ENCODE measurements around the gene TMEM225B. TPM values are rescaled to one million over a fixed set of nuclear protein-coding genes. Genes with fewer than 3 reads are reported as not detected.

The TMEM225B gene
- total RNA-seq, 2 donors from 2014 or later = 23.5 TPM; not detected in 1

GRCh38 chr7:99638731-99639130 is 40.7 kb downstream of the TMEM225B start:
- intact Hi-C loops (cut with DNase I) = no loop called here
- Histone ChIP-seq H3K4me3 (no peak overlapping the region), H3K4me1 (replicated peaks) (no peaks in the 10 kb centered on the region), H3K27me3 (replicated peaks; ENCODE audit: insufficient read depth) (no peaks in the 10 kb centered on the region), H3K27ac (no peak overlapping the region), H3K9me3 (no peaks in the 10 kb centered on the region), H3K36me3 (peaks cover 0 to under 1% of the 10 kb centered on the region in 2 donors)
- no peak for DNase-seq (ENCODE audit: low spot score)
- WGBS = 94% methylated on average over 23 of the region's 23 CpGs
- TF ChIP-seq CTCF (IDR thresholded peaks at IDR 0.05) (no peak), POLR2A (IDR thresholded peaks at IDR 0.05) (no peak), POLR2AphosphoS5 (IDR thresholded peaks at IDR 0.05) (no peak)

GRCh38 chr7:99639267-99639666 is 41.2 kb downstream of the TMEM225B start:
- no peak for DNase-seq (ENCODE audit: low spot score)
- TF ChIP-seq CTCF (IDR thresholded peaks at IDR 0.05) (no peak), POLR2AphosphoS5 (IDR thresholded peaks at IDR 0.05) (no peak)
- no peaks in the 10 kb centered on the region for H3K9me3 ChIP-seq
- H3K27me3 ChIP-seq (replicated peaks; ENCODE audit: insufficient read depth) = no peaks in the 10 kb centered on the region
- intact Hi-C loops (cut with DNase I) = no loop called here
- peaks cover 0 to 4% of the 10 kb centered on the region in 2 donors for H3K36me3 ChIP-seq
- no peak overlapping the region for H3K27ac ChIP-seq
- H3K4me1 ChIP-seq (replicated peaks) = no peaks in the 10 kb centered on the region
- no peak overlapping the region for H3K4me3 ChIP-seq

- DNase-seq (ENCODE audit: low spot score) = no peak
- Histone ChIP-seq H3K4me1 (replicated peaks) (no peaks in the 10 kb centered on the region), H3K27me3 (replicated peaks; ENCODE audit: insufficient read depth) (no peaks in the 10 kb centered on the region), H3K4me3 (no peak overlapping the region), H3K36me3 (peaks cover 0 to 4% of the 10 kb centered on the region in 2 donors), H3K9me3 (no peaks in the 10 kb centered on the region), H3K27ac (no peak overlapping the region)
- WGBS = 96% methylated on average over 1 of the region's 1 CpG
- intact Hi-C loops (cut with DNase I) = no loop called here
- TF ChIP-seq POLR2A (IDR thresholded peaks at IDR 0.05) (no peak), POLR2AphosphoS5 (IDR thresholded peaks at IDR 0.05) (no peak), CTCF (IDR thresholded peaks at IDR 0.05) (no peak)
Measured at GRCh38 chr7:99642027-99642426, 44.0 kb downstream of the TMEM225B start.

DNA sequence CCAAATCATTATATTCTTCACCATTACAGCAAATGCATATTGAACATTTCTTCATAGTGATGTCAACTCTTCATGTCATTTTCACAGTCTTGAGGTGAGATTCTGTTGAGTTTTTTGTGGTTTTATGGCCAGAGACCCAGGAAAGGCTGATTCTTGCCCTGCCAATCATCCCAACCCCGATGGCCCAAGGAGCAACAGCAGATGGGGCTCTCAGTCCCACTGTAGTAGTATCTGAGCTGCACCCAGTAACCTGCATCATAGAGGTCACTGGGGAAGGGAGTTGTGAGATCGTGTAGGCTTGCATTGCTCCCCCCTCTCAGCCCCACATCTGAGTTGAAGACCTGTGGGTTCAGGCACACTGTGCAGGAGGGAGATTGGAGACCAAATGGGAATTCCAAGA is 45.4 kb downstream of the TMEM225B start:
- WGBS = 95% methylated on average over 2 of the region's 2 CpGs
- H3K4me3 ChIP-seq = no peak overlapping the region
- no peak for TF ChIP-seq POLR2A (IDR thresholded peaks at IDR 0.05)
- no peak for TF ChIP-seq POLR2AphosphoS5 (IDR thresholded peaks at IDR 0.05)
- no peak for TF ChIP-seq CTCF (IDR thresholded peaks at IDR 0.05)

GRCh38 chr7:99644431-99644830 is 46.4 kb downstream of the TMEM225B start:
- 96% methylated on average over 3 of the region's 3 CpGs for WGBS

More for the DNA sequence above, 45.4 kb downstream of the TMEM225B start:
- Histone ChIP-seq H3K9me3 (no peaks in the 10 kb centered on the region), H3K36me3 (peaks cover 0 to 4% of the 10 kb centered on the region in 2 donors), H3K4me1 (replicated peaks) (no peaks in the 10 kb centered on the region), H3K27me3 (replicated peaks; ENCODE audit: insufficient read depth) (no peaks in the 10 kb centered on the region), H3K27ac (no peak overlapping the region)
- intact Hi-C loops (cut with DNase I) = no loop called here
- no peak for DNase-seq (ENCODE audit: low spot score)

More at GRCh38 chr7:99644431-99644830, 46.4 kb downstream of the TMEM225B start:
- H3K4me1 ChIP-seq (replicated peaks) = no peaks in the 10 kb centered on the region
- no peak for TF ChIP-seq CTCF (IDR thresholded peaks at IDR 0.05)
- no peak for TF ChIP-seq POLR2AphosphoS5 (IDR thresholded peaks at IDR 0.05)
- no peaks in the 10 kb centered on the region for H3K9me3 ChIP-seq
- DNase-seq (ENCODE audit: low spot score) = no peak
- intact Hi-C loops (cut with DNase I) = no loop called here
- H3K36me3 ChIP-seq = peaks cover 0 to 4% of the 10 kb centered on the region in 2 donors
- no peaks in the 10 kb centered on the region for H3K27me3 ChIP-seq (replicated peaks; ENCODE audit: insufficient read depth)
- no peak overlapping the region for H3K4me3 ChIP-seq
- no peak overlapping the region for H3K27ac ChIP-seq
